HG03159 (cell line): ENCODE results near the gene TLR7.

Experiments
- ATAC-seq: cut with Tn5 transposase; IDR thresholded peaks from one replicate; pipeline ENCODE4 v1.9.1; 2021; ENCODE audit warnings: mild to moderate bottlenecking, moderate library complexity; ENCODE audit not compliant: unreplicated experiment

Gene TLR7

DNA sequence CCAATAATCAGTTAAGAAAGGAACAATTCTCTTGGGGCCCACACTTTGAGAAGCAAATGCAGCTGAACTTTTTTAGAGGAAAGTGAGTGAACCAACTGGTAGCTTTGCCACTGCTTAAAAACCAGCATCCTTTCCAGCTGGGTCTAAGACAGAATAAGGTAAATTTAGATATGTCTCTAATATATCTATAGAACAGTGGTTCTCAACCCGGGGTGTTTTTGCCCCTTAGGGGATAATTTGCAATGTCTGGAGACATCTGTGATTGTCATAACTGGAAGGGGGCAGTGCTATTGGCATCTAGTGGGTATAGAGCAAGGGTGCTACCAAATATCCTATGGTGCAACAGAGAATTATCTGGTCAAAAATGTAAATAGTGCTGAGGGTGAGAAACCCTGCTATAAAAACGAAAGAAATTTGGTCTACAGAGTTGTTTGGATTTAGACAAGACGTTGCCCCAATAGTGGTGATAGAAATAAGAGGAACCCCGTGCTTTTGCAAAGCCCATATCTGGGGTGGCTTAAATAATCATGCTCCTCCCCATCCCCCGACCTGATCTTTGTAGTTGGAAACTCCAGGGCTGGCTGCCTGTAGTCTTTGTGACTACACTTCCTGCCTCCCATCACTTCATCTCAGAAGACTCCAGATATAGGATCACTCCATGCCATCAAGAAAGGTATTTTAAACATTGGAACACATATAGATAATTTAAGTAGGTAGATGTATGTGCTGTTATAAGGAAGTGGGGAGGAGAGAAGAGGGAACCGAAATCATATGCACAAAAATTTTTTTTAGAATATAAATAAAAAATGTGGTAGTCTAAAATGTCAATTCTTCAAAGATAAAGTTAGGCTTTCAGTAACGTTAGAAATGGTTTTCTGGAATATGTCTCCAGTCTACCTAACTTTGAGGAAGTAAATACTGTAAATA is at the start of gene TLR7:
Gene TLR7 (plus strand): TSS at position 622 of the 927 bp plus-strand sequence. CDS start 507 bp downstream, outside the sequence.
- ATAC-seq: no peak

DNA sequence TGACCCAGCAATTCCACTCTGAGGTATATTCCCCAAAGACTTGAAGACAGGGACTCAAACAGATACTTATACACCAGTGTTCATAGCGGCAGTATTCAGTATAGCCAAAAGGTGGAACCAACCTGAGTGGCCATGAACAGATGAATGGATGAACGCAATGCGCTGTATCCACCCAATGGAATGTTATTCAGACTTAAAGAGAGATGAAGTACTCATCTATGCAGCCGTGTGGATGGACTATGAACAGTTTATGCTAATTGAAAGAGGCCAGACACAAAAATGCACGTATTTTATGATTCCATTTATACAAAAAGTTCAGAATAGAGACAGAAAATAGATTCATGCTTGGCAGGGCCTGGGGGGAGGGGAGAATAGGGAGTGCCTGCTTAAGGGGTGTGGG is 49.3 kb upstream of the TLR7 start:
- ATAC-seq: no peak

DNA sequence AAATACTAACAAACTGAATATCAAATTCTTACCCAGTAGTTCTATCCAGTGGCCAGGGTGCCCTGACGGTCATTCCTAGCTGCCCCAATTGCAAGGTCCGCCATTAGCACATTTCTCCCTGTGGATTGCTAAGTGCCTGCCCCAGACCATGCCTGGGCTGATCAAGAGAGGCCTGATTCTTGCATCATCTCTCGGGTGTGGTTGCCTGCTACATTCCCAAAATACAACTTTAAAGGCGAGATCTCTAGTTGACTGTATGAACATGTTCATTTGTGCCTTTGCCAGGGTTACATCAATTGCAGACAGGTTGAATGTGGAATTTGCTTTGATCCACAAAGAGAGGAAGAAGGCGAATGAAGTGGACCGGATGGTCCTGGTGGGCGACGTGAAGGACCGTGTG is 47.6 kb upstream of the TLR7 start:
- no peak for ATAC-seq

DNA sequence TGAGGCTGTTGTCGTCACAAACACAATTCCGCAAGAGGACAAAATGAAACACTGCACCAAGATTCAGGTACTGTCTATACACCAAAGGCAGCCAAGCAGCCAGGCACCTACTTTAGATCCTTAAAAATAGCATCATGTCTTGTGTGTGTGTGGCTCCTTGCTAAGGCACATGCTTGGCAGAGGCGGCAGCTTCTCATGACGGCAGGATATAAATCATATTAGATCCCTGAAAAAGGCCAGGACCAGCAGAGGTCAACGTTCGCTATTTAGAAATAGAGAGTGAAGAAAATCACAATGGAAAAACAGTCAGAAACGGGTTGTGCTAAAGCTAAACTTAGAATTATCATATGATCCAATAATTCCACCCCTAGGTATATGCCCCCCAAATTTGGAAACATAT is 46.1 kb upstream of the TLR7 start:
- ATAC-seq: no peak

DNA sequence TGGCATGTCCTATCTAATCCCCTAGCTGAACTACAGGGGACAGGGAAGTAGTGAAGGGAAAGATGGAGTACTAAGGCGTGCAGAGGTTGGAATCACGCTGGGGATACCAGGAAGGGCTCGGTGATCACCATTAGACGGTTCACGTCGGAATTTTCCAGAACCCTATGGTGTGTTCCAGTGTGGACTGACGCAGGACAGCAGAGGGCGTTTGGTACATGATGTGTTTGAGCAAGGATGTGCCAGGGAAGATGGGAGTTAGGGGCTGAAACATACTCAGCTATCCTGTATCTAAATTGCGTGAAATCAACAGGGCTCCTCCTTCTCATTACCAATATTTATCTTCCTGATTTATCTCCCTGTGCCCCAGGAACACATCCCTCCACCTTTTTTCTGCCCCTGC is 41.9 kb upstream of the TLR7 start:
- ATAC-seq: no peak

DNA sequence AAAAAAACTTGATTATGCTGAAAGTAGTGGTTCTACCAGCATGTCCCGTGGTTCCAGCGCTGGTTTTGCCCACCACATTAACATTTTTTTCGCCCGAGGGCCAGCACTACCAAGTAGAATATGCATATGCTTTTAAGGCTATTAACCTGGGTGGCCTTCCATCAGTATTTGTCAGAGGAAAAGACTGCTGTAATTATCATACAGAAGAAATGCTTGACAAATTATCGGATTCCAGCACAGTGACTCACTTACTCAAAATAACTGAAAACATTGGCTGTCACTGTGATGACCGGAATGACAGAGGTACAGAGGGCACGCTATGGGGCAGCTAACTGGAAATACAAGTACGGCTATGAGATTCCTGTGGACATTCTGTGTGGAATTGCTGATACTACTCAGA is 41.1 kb upstream of the TLR7 start:
- no peak for ATAC-seq

DNA sequence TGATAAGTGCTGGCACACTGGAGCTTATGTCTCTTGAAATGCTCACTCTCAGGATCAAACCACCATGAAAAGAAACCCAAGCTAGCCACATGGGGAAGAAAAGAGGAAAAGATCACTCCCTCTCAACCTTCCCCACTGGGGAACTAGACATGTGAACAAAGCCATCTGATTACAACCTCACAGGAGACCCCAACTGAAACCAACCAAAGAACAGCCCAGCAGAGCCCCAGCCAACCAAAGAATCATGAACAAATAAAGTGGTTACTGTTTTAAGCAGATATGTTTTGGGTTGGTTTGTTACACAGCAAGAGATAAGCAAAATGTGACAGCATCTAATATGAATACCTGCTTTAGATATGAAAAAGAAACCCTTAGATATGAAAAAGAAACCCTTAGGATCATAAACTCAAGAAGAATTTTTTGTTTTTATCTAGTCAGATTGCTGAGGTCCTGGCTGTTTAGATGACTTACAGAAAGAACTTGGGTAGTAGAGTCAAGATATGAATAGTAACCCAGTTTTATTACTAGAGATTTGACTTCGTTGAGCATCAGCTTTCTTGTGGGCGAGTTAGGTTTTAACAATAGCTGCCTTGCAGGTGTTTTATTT is 23.7 kb upstream of the TLR7 start:
- ATAC-seq: peak; percentile 7

GRCh38 chrX:12843668-12844279 is 23.1 kb upstream of the TLR7 start:
- peak; percentile 89 for ATAC-seq

DNA sequence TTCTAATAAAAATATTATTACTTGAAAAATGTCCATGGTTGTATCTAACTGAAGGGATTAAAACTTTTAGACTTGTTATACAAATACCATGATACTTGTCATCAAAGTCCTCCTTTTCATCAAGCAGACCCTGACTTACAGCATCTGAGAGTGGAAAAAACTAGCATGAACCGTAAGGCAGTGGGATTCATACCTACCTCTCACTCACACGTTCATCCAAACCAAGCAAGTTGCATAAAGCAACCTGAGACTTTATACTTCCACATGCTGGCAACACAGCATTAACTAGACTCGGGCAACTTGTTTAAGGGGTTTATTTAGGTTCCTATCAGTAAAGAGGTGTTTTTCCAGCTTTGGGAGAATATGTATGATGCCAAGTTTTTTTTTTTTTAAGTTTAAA is 22.6 kb upstream of the TLR7 start:
- peak; percentile 40 for ATAC-seq

DNA sequence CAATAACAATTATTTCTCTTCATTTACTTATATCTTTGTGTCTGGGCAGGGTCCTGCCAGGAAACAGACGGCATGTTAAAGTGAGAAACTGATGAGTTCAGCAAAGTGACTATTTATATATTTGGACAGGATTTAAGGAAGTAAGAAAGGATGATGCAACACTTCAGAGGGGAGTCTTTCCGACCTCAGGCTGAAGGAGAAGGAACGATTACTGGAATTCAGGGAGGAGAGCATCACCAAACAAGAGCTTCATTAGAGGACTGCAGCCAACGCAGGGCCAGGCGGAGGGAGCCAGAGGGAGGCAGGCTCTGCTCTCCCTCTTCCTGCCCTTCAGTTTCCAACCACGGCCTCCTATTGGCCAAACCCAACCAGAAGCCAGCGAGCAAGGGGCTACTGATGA is 1.5 kb upstream of the TLR7 start:
- no peak for ATAC-seq

DNA sequence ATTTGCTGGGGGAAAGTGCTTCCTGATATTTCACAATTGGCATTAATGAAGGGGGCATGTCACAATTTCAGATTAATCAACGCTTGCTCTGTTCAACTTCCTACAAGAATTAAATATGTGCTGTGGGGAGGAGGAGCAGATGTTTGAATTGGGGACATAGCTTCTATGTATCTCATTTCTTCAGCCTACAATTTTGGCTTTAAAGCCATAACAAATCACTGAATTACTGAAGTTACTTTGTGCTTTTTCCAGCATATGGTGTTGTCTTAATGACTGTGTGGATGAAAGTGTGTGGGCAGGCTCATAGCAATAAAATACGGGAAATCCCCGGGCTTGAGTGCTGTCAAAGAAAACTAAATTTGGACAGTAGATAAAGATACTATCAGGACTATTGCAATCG is 813 bp downstream of the TLR7 start:
- no peak for ATAC-seq

DNA sequence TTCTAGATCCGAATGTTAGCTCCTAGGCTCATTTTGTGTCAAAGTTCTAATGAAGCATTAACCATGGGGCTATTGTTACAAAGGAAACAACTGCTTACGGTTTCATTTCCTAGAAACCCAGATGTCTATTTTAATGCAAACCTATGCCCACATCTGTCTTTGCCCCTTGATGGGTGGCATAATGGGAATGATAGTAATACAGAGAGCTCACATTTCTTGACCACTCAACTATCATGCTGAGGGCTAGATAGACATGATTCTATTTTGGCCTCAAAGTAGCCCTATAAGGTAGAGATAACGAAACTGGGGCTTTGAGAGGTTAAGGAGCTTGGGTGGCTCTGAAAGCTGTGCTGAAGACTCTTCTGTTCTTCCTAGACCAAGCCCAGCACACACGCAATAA is 1.9 kb downstream of the TLR7 start:
- ATAC-seq: peak; percentile 40

DNA sequence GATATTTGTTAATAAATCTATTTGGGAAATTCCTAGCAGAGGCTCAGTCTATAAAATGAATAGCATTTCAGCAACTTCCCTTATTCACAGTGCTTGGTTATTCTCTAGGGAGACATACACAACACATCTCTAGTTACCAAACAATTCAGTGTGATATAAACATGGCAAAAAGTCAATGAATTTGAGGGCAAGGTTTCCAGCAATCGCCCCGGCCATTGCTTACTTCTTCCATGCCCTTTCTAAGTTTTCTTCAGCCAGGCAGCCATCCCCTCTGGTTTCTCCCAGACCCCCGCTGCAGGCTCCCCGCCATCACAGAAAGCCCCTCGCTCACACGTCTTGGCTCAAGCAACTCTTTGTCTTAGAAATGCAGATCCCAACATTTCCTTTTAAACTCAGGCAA is 4.4 kb downstream of the TLR7 start:
- ATAC-seq: no peak

DNA sequence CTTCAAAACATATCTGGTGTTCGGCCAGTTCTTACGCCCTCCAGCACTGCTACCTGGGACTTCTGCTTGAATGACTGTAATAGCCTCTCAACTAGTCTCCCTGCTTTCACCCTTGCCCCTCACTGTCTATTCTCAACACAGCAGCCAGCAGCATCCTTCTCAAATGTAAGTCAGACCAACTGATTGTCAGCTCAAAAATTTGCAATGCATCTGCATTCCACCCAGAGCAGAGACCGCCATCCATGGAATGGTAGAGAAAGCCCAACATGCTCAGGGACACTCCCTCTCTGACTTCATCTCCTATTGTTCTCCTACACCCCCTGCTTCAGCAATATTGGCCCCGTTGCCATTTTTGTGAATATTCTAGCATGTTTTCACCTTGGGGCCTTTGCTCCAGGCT is 5.9 kb downstream of the TLR7 start:
- no peak for ATAC-seq

DNA sequence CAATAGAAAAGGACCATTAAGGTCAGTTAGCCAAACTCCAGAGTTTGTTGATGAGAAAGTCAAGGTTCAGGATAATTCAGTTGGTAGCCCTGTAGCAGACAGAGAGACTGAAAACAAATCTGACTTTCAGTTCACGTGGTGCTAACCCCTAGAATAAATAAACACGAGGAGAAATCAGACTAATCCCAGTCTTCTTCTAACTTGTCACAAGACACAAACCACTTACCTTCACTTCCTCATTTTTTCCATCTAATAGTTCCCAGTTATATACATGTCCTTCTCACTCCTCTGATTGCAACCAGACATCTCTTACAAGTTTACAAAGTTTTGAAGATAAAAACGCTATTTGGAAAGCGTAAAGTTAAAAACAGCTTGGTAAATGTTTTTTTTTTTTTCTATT is 7.7 kb downstream of the TLR7 start:
- ATAC-seq: no peak

DNA sequence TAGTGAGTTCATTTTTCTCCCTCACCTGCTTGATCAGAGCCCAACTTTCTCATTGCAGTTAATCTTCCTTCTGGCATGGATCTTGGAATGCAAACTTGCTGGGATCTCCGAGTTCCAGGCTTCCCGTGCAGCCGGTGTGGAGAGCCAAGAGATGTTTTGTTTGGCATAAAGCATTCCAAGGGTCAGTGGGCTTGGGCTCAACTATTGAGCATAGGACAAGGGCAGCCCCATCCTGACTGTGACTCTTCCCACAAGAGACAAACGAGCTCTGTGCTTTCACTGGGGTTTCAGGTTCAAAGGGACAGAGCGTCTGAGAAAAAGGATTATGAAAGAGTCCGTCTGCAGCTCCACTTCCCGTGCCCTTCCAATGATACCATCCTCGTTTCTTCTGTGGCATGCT is 10.5 kb downstream of the TLR7 start:
- ATAC-seq: no peak

- no peak for ATAC-seq
Measured at GRCh38 chrX:12878536-12878935, 11.7 kb downstream of the TLR7 start.

DNA sequence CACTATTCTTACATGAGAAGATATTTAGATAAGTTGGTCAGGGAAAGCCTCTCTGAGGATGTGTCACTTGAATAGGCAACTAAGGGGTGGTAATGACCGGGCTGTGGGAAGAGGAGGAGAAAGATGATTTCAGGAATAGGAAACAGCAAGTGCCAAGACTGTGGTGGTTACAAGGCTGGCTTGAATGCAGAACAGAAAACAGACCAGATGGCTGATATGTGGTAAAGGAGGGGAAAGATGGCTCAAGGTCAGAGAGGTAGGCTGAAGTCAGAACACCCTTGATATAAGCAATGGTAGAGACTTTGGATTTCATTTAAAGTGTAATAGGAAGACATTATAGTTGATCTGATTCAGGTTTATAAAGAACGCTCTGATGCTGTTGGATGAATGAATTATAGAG is 15.0 kb downstream of the TLR7 start:
- peak; percentile 56 for ATAC-seq

GRCh38 chrX:12885508-12885907 is 18.6 kb downstream of the TLR7 start:
- no peak for ATAC-seq

DNA sequence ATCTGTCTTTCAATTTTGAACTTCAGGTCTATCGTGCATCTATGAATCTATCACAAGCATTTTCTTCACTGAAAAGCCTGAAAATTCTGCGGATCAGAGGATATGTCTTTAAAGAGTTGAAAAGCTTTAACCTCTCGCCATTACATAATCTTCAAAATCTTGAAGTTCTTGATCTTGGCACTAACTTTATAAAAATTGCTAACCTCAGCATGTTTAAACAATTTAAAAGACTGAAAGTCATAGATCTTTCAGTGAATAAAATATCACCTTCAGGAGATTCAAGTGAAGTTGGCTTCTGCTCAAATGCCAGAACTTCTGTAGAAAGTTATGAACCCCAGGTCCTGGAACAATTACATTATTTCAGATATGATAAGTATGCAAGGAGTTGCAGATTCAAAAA is 19.7 kb downstream of the TLR7 start:
- no peak for ATAC-seq

- no peak for ATAC-seq
Measured at GRCh38 chrX:12887141-12887540, 20.3 kb downstream of the TLR7 start.

DNA sequence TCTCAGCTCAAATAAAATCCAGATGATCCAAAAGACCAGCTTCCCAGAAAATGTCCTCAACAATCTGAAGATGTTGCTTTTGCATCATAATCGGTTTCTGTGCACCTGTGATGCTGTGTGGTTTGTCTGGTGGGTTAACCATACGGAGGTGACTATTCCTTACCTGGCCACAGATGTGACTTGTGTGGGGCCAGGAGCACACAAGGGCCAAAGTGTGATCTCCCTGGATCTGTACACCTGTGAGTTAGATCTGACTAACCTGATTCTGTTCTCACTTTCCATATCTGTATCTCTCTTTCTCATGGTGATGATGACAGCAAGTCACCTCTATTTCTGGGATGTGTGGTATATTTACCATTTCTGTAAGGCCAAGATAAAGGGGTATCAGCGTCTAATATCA is 20.9 kb downstream of the TLR7 start:
- ATAC-seq: no peak
